GM21447 (cell line): ENCODE data around the gene PXDN.
"Not testable (repeated sequence)": the region's sequence is repeated elsewhere in the genome, so short reads cannot be mapped to it uniquely, and the experiment has no call there.

Source experiments
- ATAC-seq: cut with Tn5 transposase; IDR thresholded peaks from one replicate; pipeline ENCODE4 v1.9.1; 2021; ENCODE audit not compliant: unreplicated experiment

Gene PXDN

GRCh38 chr2:1742681-1743395 is 1.5 kb downstream of the PXDN start:
- ATAC-seq: no peak

GRCh38 chr2:1742301-1742680 is 2.0 kb downstream of the PXDN start:
- ATAC-seq: no peak

- no peak for ATAC-seq
Observed at GRCh38 chr2:1741851-1742250, 2.5 kb downstream of the PXDN start.

- no peak for ATAC-seq
Observed at GRCh38 chr2:1740716-1741589, 3.4 kb downstream of the PXDN start.

- ATAC-seq: no peak
Observed at GRCh38 chr2:1739961-1740715, 4.2 kb downstream of the PXDN start.

GRCh38 chr2:1739322-1739957 is 4.9 kb downstream of the PXDN start:
- ATAC-seq: no peak

GRCh38 chr2:1738646-1739302 is 5.5 kb downstream of the PXDN start:
- ATAC-seq: no peak

- ATAC-seq: no peak
Observed at GRCh38 chr2:1738163-1738562, 6.2 kb downstream of the PXDN start.

GRCh38 chr2:1736997-1737480 is 7.3 kb downstream of the PXDN start:
- ATAC-seq: no peak

- no peak for ATAC-seq
Observed at GRCh38 chr2:1736045-1736444, 8.3 kb downstream of the PXDN start.

- ATAC-seq: not testable (repeated sequence)
Observed at GRCh38 chr2:1733298-1733697, 11.0 kb downstream of the PXDN start.

GRCh38 chr2:1731963-1732768 is 12.1 kb downstream of the PXDN start:
- ATAC-seq: no peak

- no peak for ATAC-seq
Observed at GRCh38 chr2:1731447-1731962, 12.8 kb downstream of the PXDN start.

- ATAC-seq: no peak
Observed at GRCh38 chr2:1730015-1730927, 14.0 kb downstream of the PXDN start.

- ATAC-seq: no peak
Observed at GRCh38 chr2:1729242-1729641, 15.1 kb downstream of the PXDN start.

- no peak for ATAC-seq
Observed at GRCh38 chr2:1728821-1729220, 15.5 kb downstream of the PXDN start.

- no peak for ATAC-seq
Observed at GRCh38 chr2:1727796-1728474, 16.4 kb downstream of the PXDN start.
